Left lung (tissue), 10 donors: ENCODE data around the gene SLC47A1. TPM values are rescaled to one million over a fixed set of nuclear protein-coding genes. Genes with fewer than 3 reads are reported as not detected.

Source experiments
- ATAC-seq: fragments of 200-7000 bp; cut with Tn5 transposase; one replicate; pipeline ENCODE4 v1.9.1; 2020; ENCODE audit warnings: moderate library complexity
- DNase-seq, 4 donors: peaks; one replicate each; pipeline ENCODE4 v3.0.0-alpha.2; 2013 to 2020
- H3K27ac ChIP-seq, 2 donors: fragments of 200-600 bp; sonication (generic) in 1 of 2; one replicate each; pipeline versions ENCODE4 v1.5.0 to v1.8.0; 2020 to 2021
- H3K27me3 ChIP-seq, 2 donors: fragments of 200-600 bp; sonication (generic) in 1 of 2; one replicate each; pipeline versions ENCODE4 v1.5.0 to v1.8.0; 2020 to 2021
- H3K36me3 ChIP-seq, 2 donors: fragments of 200-600 bp; sonication (generic) in 1 of 2; one replicate each; pipeline versions ENCODE4 v1.5.0 to v1.8.0; 2020 to 2021
- H3K4me1 ChIP-seq, 2 donors: fragments of 200-600 bp; one replicate each; pipeline ENCODE4 v1.8.0; 2021
- H3K4me3 ChIP-seq, 2 donors: fragments of 200-600 bp; sonication (generic) in 1 of 2; one replicate each; pipeline versions ENCODE4 v1.5.0 to v1.8.0; 2020 to 2021; ENCODE audit warnings: mild to moderate bottlenecking in 1 of 2
- H3K9me3 ChIP-seq, 2 donors: fragments of 200-600 bp; sonication (generic) in 1 of 2; one replicate each; pipeline versions ENCODE4 v1.5.0 to v1.8.0; 2020 to 2021
- intact Hi-C, 2 donors: fragments of 100-400 bp; cut with DNase I; formaldehyde crosslinking; loops; one replicate each; pipeline versions ENCODE4 v1.11.2 to v1.14.2; 2022
- polyA plus RNA-seq, 6 donors: library from polyadenylated mRNA; unstranded; fragments of 120-200 nt; gene quantifications; one replicate each; pipeline ENCODE4 v1.2.1, GENCODE V29; 2013; ENCODE audit not compliant: insufficient read length in 6 of 6
- total RNA-seq, 2 donors: library from RNA; stranded (reverse); fragmentation: NEBNext Ultra II Directional; extraction: Animal tissue kit (Norgen Biotek cat#: 25700); gene quantifications; one replicate each; pipeline ENCODE4 v1.2.1, GENCODE V29; 2021
- TF ChIP-seq, protein P1 (sequence below), 2 donors: fragments of 200-600 bp; sonication (generic) in 1 of 2; IDR thresholded peaks; one replicate each; pipeline versions ENCODE4 v1.5.0 to v1.8.0; 2021; ENCODE audit warnings: antibody characterized with exemption in 2 of 2
- donor health status: DM: no; HTN: yes; CAD: no.
- donor health status: DM: no; HTN: no; CAD: no.

The SLC47A1 gene
- total and polyA plus RNA-seq, 8 donors = 1.0 to 16.2 (median 1.8) TPM

- Histone ChIP-seq H3K4me3 (no peak overlapping the region), H3K9me3 (no peaks in the 10 kb centered on the region), H3K27me3 (no peaks in the 10 kb centered on the region), H3K4me1 (no peaks in the 10 kb centered on the region), H3K36me3 (no peaks in the 10 kb centered on the region), H3K27ac (no peak overlapping the region)
- intact Hi-C loops = no loop called here
- ATAC-seq (no peak), DNase-seq (no peak)
- TF ChIP-seq, protein P1, sequence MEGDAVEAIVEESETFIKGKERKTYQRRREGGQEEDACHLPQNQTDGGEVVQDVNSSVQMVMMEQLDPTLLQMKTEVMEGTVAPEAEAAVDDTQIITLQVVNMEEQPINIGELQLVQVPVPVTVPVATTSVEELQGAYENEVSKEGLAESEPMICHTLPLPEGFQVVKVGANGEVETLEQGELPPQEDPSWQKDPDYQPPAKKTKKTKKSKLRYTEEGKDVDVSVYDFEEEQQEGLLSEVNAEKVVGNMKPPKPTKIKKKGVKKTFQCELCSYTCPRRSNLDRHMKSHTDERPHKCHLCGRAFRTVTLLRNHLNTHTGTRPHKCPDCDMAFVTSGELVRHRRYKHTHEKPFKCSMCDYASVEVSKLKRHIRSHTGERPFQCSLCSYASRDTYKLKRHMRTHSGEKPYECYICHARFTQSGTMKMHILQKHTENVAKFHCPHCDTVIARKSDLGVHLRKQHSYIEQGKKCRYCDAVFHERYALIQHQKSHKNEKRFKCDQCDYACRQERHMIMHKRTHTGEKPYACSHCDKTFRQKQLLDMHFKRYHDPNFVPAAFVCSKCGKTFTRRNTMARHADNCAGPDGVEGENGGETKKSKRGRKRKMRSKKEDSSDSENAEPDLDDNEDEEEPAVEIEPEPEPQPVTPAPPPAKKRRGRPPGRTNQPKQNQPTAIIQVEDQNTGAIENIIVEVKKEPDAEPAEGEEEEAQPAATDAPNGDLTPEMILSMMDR (IDR thresholded peaks at IDR 0.05) = no peak
These were observed 41.5 kb upstream of the SLC47A1 start for GRCh38 chr17:19492141-19492540.

DNA sequence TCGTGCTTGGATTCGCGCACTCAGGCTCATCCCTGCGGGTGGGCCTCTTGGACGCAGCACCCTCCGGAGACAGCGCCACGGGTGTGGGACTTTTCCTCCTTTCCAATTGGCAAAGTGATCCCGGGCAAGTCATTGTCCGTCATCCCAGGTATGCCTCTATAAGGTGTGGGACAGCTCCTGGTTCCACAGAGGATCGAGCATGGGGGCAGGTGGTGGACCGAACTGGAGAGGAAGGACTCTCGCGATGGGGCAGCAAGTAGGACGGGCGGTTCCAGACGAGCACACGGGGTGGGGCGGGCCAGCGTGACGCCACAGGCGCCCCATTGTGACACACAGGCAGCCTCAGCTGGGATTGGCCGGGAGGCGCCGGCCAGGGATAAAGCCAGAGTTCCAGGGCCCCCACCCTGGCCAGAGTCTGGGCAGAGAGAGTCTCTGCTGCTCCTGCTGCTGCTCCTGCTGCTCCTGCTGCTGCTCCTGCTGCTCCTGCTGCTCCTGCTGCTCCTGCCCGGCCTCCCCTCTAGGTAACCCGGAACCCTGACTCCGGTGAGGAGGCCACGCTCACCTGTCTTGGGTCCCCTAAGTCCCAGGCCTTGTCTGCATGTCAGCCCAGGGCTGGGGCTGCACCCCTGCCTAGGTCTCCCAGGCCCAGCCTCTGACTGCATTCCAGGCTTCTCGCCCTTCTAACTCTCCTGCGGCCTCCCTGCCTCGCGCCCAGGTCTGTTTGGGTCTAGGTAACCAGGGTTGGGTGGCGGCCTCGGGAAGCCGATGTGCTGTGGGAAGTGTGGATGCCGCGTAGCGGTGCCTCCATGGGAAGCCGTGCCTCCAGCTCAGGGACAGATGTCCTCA lies 38.5 kb upstream of the SLC47A1 start:
- ATAC-seq (no peak), DNase-seq (no peak)
- no peak overlapping the region for H3K4me3 ChIP-seq
- no peaks in the 10 kb centered on the region for H3K27me3 ChIP-seq
- TF ChIP-seq, protein P1 (IDR thresholded peaks at IDR 0.05) = no peak
- intact Hi-C loops = no loop called here
- no peaks in the 10 kb centered on the region for H3K9me3 ChIP-seq
- H3K27ac ChIP-seq = no peak overlapping the region
- no peaks in the 10 kb centered on the region for H3K4me1 ChIP-seq
- no peaks in the 10 kb centered on the region for H3K36me3 ChIP-seq

- intact Hi-C loops = no loop called here
- no peaks in the 10 kb centered on the region for H3K27me3 ChIP-seq
- TF ChIP-seq, protein P1 (IDR thresholded peaks at IDR 0.05) = no peak
- H3K36me3 ChIP-seq = no peaks in the 10 kb centered on the region
- H3K27ac ChIP-seq = no peak overlapping the region
- no peak overlapping the region for H3K4me3 ChIP-seq
- H3K9me3 ChIP-seq = no peaks in the 10 kb centered on the region
- ATAC-seq (no peak), DNase-seq (no peak)
- no peaks in the 10 kb centered on the region for H3K4me1 ChIP-seq
These were observed 37.7 kb upstream of the SLC47A1 start for GRCh38 chr17:19495828-19496528.

DNA sequence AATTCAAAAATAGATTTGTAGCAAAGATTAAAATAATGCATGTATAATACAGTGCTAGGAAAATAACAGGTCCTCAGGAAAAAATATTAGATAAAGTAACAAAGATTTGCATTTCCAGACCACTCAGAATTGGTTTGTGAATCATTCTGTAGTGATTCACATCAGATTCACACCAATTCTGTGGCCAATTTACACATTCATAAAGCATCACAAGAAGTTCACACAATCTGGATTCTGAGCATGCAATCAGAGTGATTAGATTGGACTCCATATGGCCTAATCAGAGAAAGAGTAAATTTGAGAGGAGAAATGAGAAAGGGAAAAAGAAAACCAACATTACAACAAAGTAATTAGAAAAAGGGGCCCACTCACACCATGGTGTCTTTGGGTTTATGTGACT lies 36.0 kb upstream of the SLC47A1 start:
- Histone ChIP-seq H3K9me3 (no peaks in the 10 kb centered on the region), H3K4me1 (no peaks in the 10 kb centered on the region), H3K36me3 (no peaks in the 10 kb centered on the region), H3K27me3 (no peaks in the 10 kb centered on the region), H3K27ac (no peak overlapping the region), H3K4me3 (no peak overlapping the region)
- ATAC-seq (no peak), DNase-seq (no peak)
- intact Hi-C loops = no loop called here
- TF ChIP-seq, protein P1 (IDR thresholded peaks at IDR 0.05) = no peak

- intact Hi-C loops = no loop called here
These were observed 32.4 kb upstream of the SLC47A1 start for GRCh38 chr17:19501219-19501618.

More at GRCh38 chr17:19501219-19501618, 32.4 kb upstream of the SLC47A1 start:
- H3K9me3 ChIP-seq = no peaks in the 10 kb centered on the region
- peaks cover 0 to 3% of the 10 kb centered on the region in 2 donors for H3K27me3 ChIP-seq
- TF ChIP-seq, protein P1 (IDR thresholded peaks at IDR 0.05) = no peak
- no peaks in the 10 kb centered on the region for H3K36me3 ChIP-seq
- DNase-seq (no peak), ATAC-seq (no peak)
- H3K27ac ChIP-seq = no peak overlapping the region
- H3K4me1 ChIP-seq = peaks cover 0 to 2% of the 10 kb centered on the region in 2 donors
- no peak overlapping the region for H3K4me3 ChIP-seq
